ENCODE data around the gene SPI1.

Gene SPI1

GRCh38 chr11:47356998-47357329, 21.4 kb downstream of the SPI1 start:
- peaks cover 18% of the 10 kb centered on the region for H3K79me2 ChIP-seq (ENCODE audit: control insufficient read depth, low read length)
- peaks cover 8% of the 10 kb centered on the region; the same call in 1 of the 2 replicates for H3F3A ChIP-seq (ENCODE audit: control insufficient read depth, insufficient read depth)
- H3K4me1 ChIP-seq (ENCODE audit: control insufficient read depth, low read length) = no peaks in the 10 kb centered on the region; the same call in 1 of the 2 replicates
- no peak overlapping the region for H3K4me3 ChIP-seq (ENCODE audit: low read length)
- no peaks in the 10 kb centered on the region for H3K27me3 ChIP-seq (ENCODE audit: control insufficient read depth, low read length)
- no peak for TF ChIP-seq CTCF (IDR thresholded peaks at IDR 0.05; ENCODE audit: low read depth, low read length, poor library complexity, severe bottlenecking)
- no peak for TF ChIP-seq EZH2phosphoT487 (IDR thresholded peaks at IDR 0.05; ENCODE audit: borderline replicate concordance, low read length)
- peaks cover 32% of the 10 kb centered on the region for H3K36me3 ChIP-seq (ENCODE audit: control insufficient read depth, low read length)
- no peak overlapping the region for H3K27ac ChIP-seq (ENCODE audit: low read depth, low read length)
- H3K9me3 ChIP-seq (ENCODE audit: control insufficient read depth, insufficient read depth, low read length) = peaks cover 8% of the 10 kb centered on the region; the same call in 1 of the 2 replicates
- no peaks in the 10 kb centered on the region for H3K9me2 ChIP-seq (replicated peaks; ENCODE audit: control insufficient read depth, low read length)
- H3K4me2 ChIP-seq (ENCODE audit: low read length) = no peak overlapping the region
- H4K20me1 ChIP-seq (ENCODE audit: control insufficient read depth, insufficient read depth, low read depth, low read length) = no peaks in the 10 kb centered on the region

- Histone ChIP-seq H3K27ac (ENCODE audit: low read depth, low read length) (no peak overlapping the region), H3K9me2 (replicated peaks; ENCODE audit: control insufficient read depth, low read length) (no peaks in the 10 kb centered on the region), H4K20me1 (ENCODE audit: control insufficient read depth, insufficient read depth, low read depth, low read length) (no peaks in the 10 kb centered on the region), H3K4me2 (ENCODE audit: low read length) (no peak overlapping the region), H3K27me3 (ENCODE audit: control insufficient read depth, low read length) (no peaks in the 10 kb centered on the region), H3K4me3 (ENCODE audit: low read length) (no peak overlapping the region), H3F3A (ENCODE audit: control insufficient read depth, insufficient read depth) (peaks cover 8% of the 10 kb centered on the region; the same call in 1 of the 2 replicates), H3K79me2 (ENCODE audit: control insufficient read depth, low read length) (peaks cover 12% of the 10 kb centered on the region), H3K4me1 (ENCODE audit: control insufficient read depth, low read length) (no peaks in the 10 kb centered on the region; the same call in 1 of the 2 replicates), H3K36me3 (ENCODE audit: control insufficient read depth, low read length) (peaks cover 32% of the 10 kb centered on the region), H3K9me3 (ENCODE audit: control insufficient read depth, insufficient read depth, low read length) (peaks cover 8% of the 10 kb centered on the region; the same call in 1 of the 2 replicates)
- TF ChIP-seq CTCF (IDR thresholded peaks at IDR 0.05; ENCODE audit: low read depth, low read length, poor library complexity, severe bottlenecking) = no peak
- no peak for TF ChIP-seq EZH2phosphoT487 (IDR thresholded peaks at IDR 0.05; ENCODE audit: borderline replicate concordance, low read length)
Observed at GRCh38 chr11:47356129-47356997, 22.0 kb downstream of the SPI1 start.

GRCh38 chr11:47355283-47356128, 22.8 kb downstream of the SPI1 start:
- H3K4me1 ChIP-seq (ENCODE audit: control insufficient read depth, low read length) = no peaks in the 10 kb centered on the region; the same call in 1 of the 2 replicates
- H3K27me3 ChIP-seq (ENCODE audit: control insufficient read depth, low read length) = no peaks in the 10 kb centered on the region
- TF ChIP-seq CTCF (IDR thresholded peaks at IDR 0.05; ENCODE audit: low read depth, low read length, poor library complexity, severe bottlenecking) = peak; percentile 36
- TF ChIP-seq EZH2phosphoT487 (IDR thresholded peaks at IDR 0.05; ENCODE audit: borderline replicate concordance, low read length) = no peak
- H3F3A ChIP-seq (ENCODE audit: control insufficient read depth, insufficient read depth) = peaks cover 8% of the 10 kb centered on the region; the same call in 1 of the 2 replicates
- H3K79me2 ChIP-seq (ENCODE audit: control insufficient read depth, low read length) = peaks cover 9% of the 10 kb centered on the region
- H3K36me3 ChIP-seq (ENCODE audit: control insufficient read depth, low read length) = peaks cover 32% of the 10 kb centered on the region
- no peak overlapping the region for H3K4me2 ChIP-seq (ENCODE audit: low read length)
- no peaks in the 10 kb centered on the region for H4K20me1 ChIP-seq (ENCODE audit: control insufficient read depth, insufficient read depth, low read depth, low read length)
- no peak overlapping the region for H3K27ac ChIP-seq (ENCODE audit: low read depth, low read length)
- no peak overlapping the region for H3K4me3 ChIP-seq (ENCODE audit: low read length)
- peaks cover 8% of the 10 kb centered on the region; the same call in 1 of the 2 replicates for H3K9me3 ChIP-seq (ENCODE audit: control insufficient read depth, insufficient read depth, low read length)
- no peaks in the 10 kb centered on the region for H3K9me2 ChIP-seq (replicated peaks; ENCODE audit: control insufficient read depth, low read length)

Measured in DOHH2 (cell line).